T-cell (primary cell): ENCODE data around the gene PLET1. TPM values are rescaled to one million over a fixed set of nuclear protein-coding genes. Genes with fewer than 3 reads are reported as not detected.

Experiments used
- ATAC-seq, 4 experiments: fragments of 200-7000 bp in 3 of 4; fragments of 150-1000 bp in 1 of 4; cut with Tn5 transposase; replicated peaks in 1 of 4; 1 replicate in 3 of 4; 2 replicates in 1 of 4; pipeline ENCODE4 v1.10.0; 2021; ENCODE audit warnings: moderate library complexity in 3 of 4, mild to moderate bottlenecking in 2 of 4, moderate number of reproducible peaks in 1 of 4
- CTCF ChIA-PET, 2 donors: fragments of 300-600 bp; sonication (Branson Sonifier 250); formaldehyde crosslinking; loops; one replicate each; lab custom pipeline; 2022; ENCODE audit warnings: antibody characterized with exemption in 2 of 2; lab: Charles Lee
- POLR2A ChIA-PET, 2 donors: fragments of 300-600 bp; sonication (Branson Sonifier 250); formaldehyde crosslinking; loops; one replicate each; lab custom pipeline; 2022; ENCODE audit warnings: antibody characterized with exemption in 2 of 2; lab: Charles Lee
- DNase-seq, 35 experiments: peaks; one replicate each; pipeline versions ENCODE4 v3.0.0 to v3.0.0-alpha.2; 2013 to 2023
- H3K27ac ChIP-seq: one replicate; pipeline ENCODE4 v1.5.1; 2013; ENCODE audit warnings: low read length
- H3K27me3 ChIP-seq, 2 experiments: replicated peaks in 1 of 2; 1 replicate in 1 of 2; 2 replicates in 1 of 2; pipeline versions ENCODE4 v1.6.1 to v1.7.0; 2013; ENCODE audit warnings: low read length in 1 of 2, mixed read lengths in 1 of 2; ENCODE audit not compliant: control insufficient read depth in 2 of 2, insufficient read depth in 2 of 2; ENCODE audit errors: extremely low read depth in 1 of 2
- H3K36me3 ChIP-seq, 2 donors: 1 replicate in 1 of 2; 2 replicates in 1 of 2; pipeline versions ENCODE4 v1.6.1 to v1.7.0; 2013; ENCODE audit warnings: low read length in 1 of 2; ENCODE audit not compliant: control insufficient read depth in 2 of 2, insufficient read depth in 1 of 2; ENCODE audit errors: extremely low read depth in 1 of 2
- H3K4me1 ChIP-seq, 2 experiments: 1 replicate in 1 of 2; 2 replicates in 1 of 2; pipeline versions ENCODE4 v1.6.1 to v1.7.0; 2013; ENCODE audit warnings: low read length in 2 of 2, mixed read lengths in 1 of 2; ENCODE audit not compliant: insufficient read depth in 2 of 2, control insufficient read depth in 1 of 2; ENCODE audit errors: extremely low read depth in 1 of 2
- H3K4me3 ChIP-seq, 2 donors: 1 replicate in 1 of 2; 2 replicates in 1 of 2; pipeline versions ENCODE4 v1.5.1 to v1.7.0; 2013; ENCODE audit warnings: mild to moderate bottlenecking in 2 of 2, low read length in 1 of 2, moderate library complexity in 1 of 2; ENCODE audit not compliant: control insufficient read depth in 1 of 2; ENCODE audit errors: extremely low read depth in 1 of 2
- H3K9me3 ChIP-seq: 2 replicates; pipeline ENCODE4 v1.7.0; 2013
- H3K27ac Mint-ChIP-seq, 2 donors: one replicate each; pipeline ENCODE4 v1.8.0; 2020 to 2021; ENCODE audit warnings: mild to moderate bottlenecking in 2 of 2, mixed read lengths in 2 of 2
- H3K27me3 Mint-ChIP-seq, 2 donors: one replicate each; pipeline ENCODE4 v1.8.0; 2021 to 2022; ENCODE audit warnings: mixed read lengths in 2 of 2
- H3K36me3 Mint-ChIP-seq: one replicate; pipeline ENCODE4 v1.8.0; 2021; ENCODE audit warnings: mixed read lengths
- H3K4me1 Mint-ChIP-seq, 3 donors: one replicate each; pipeline ENCODE4 v1.8.0; 2020 to 2022; ENCODE audit warnings: mixed read lengths in 3 of 3, mild to moderate bottlenecking in 1 of 3
- H3K4me3 Mint-ChIP-seq, 3 donors: one replicate each; pipeline ENCODE4 v1.8.0; 2020 to 2022; ENCODE audit warnings: mild to moderate bottlenecking in 3 of 3, mixed read lengths in 3 of 3, moderate library complexity in 3 of 3
- H3K9me3 Mint-ChIP-seq, 3 donors: one replicate each; pipeline ENCODE4 v1.8.0; 2020 to 2022; ENCODE audit warnings: mixed read lengths in 3 of 3
- WGBS: methylation state at CpG from one replicate; pipeline ENCODE4 v1.1.5; 2013; ENCODE audit warnings: missing lambda C conversion rate; ENCODE audit not compliant: insufficient coverage; 5-methylcytosine and 5-hydroxymethylcytosine counted together
- total RNA-seq, 35 experiments: library from RNA in 6 of 35; stranded (reverse) in 6 of 35; fragments of 120-200 nt in 1 of 35; gene quantifications; one replicate each; pipeline versions ENCODE4 v1.2.1 to v1.2.4 and lab custom pipeline; 2013 to 2026

Gene PLET1
- total RNA-seq, 5 donors from 2014 or later (not counting 1 experiment from before 2014, with no cell fraction given) = not detected

DNA sequence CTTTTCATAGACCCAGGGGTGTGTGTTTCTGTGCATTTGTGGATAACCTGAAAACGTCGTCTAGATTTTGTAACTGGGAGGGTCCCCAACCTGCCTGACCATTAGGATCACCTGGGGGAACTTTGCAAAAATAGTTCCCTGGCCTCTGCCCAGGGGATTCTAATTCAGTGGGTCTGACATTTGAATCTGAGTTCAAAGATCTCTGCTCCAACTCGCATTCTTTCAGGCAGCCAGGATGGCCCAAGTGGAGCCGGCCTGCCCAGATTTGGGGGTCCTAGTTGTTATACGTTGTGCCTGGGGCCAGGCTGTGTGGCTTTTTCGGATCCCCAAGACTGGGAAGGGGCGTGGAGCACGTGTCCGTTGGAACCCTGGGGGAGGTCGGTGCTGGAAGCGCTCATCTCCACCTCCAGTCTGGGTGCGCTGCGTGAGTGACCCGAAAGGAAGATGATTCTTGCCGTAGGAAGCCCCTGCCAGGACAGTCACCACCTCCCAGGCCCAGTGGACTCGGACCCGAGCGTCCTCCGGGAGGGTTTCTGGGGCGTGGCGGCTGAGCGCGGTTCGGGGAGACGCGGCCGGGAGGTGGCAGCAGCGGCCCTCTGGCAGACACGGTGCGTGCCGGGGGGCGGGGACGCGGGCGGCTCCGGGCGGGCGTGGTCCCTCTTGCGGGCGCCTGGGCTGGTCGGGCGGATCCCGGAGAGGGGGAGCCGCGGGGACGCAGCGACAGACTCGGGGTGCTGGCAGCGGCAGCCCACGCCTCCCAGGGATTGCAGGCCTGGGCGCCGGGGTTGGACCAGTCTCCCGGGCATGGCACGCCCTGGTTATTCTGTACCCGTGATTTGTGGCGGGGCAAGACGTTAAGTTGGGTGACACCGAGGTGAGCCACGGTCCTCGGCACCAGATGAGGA, 29.2 kb upstream of the PLET1 start:
- H3K9me3 Mint-ChIP-seq = no peaks in the 10 kb centered on the region
- peaks cover 19 to 25% (median 20%) of the 10 kb centered on the region in 3 donors for H3K4me1 Mint-ChIP-seq
- DNase-seq = peak; percentile 68 to 90 (median 79)
- WGBS = 7% methylated on average over 60 of the region's 60 CpGs
- Histone ChIP-seq H3K27me3 (peaks cover 0 to 6% of the 10 kb centered on the region in 2 experiments), H3K36me3 (no peaks in the 10 kb centered on the region), H3K9me3 (peaks cover 3% of the 10 kb centered on the region), H3K27ac (peak overlapping the region; percentile 30), H3K4me1 (peaks cover 8 to 12% of the 10 kb centered on the region in 2 experiments), H3K4me3 (peak overlapping the region; percentile 53 to 72)
- peaks cover 16% of the 10 kb centered on the region for H3K36me3 Mint-ChIP-seq
- ChIA-PET POLR2A (no interaction called here), CTCF (interaction anchor here (0.6 to 2.2 kb wide), 5 partner anchors 10 to 266 kb away, joined by 3 to 14 read pairs (median 10); no protein-coding TSS in a partner anchor)
- peak; percentile 98 to 99 (median 99) for ATAC-seq
- peak overlapping the region; percentile 70 to 77 (median 75) for H3K4me3 Mint-ChIP-seq
- H3K27me3 Mint-ChIP-seq = peaks cover 0 to 3% of the 10 kb centered on the region in 2 donors
- H3K27ac Mint-ChIP-seq = peak overlapping the region; percentile 36 to 75

DNA sequence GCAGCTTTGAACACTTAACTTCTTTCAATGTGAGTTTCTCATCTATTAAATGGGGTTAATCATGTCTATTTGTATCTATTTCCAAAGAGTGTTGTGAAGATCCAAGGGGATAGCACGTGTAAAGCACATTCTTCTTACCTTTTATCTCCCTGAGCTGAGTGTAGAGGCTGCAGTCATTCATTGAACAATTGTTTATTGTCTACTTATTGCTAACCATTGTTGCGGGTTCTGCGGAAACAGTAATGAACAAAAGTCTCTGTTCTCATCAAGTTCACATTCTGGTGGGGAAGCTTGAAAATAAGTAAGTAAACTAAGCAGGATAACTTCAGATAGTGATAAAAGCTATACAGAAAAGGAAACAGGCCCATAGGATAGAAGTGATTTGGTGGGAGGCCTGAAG, 27.4 kb upstream of the PLET1 start:
- peaks cover 8 to 12% of the 10 kb centered on the region in 2 experiments for H3K4me1 ChIP-seq
- H3K36me3 ChIP-seq = no peaks in the 10 kb centered on the region
- Mint-ChIP-seq H3K27me3 (peaks cover 0 to 3% of the 10 kb centered on the region in 2 donors), H3K27ac (no peak overlapping the region), H3K4me1 (peaks cover 19 to 25% (median 20%) of the 10 kb centered on the region in 3 donors), H3K9me3 (no peaks in the 10 kb centered on the region), H3K4me3 (peak overlapping the region in 2 of 3 donors; percentile 3 to 34), H3K36me3 (peaks cover 9% of the 10 kb centered on the region)
- H3K27me3 ChIP-seq = peaks cover 0 to 7% of the 10 kb centered on the region in 2 experiments
- H3K27ac ChIP-seq = no peak overlapping the region
- ChIA-PET POLR2A (interaction anchor here in 1 of 2 donors (0.6 kb wide), 1 partner anchor 59 kb away, joined by 3 read pairs; no protein-coding TSS in a partner anchor), CTCF (interaction anchor here (0.5 to 2.7 kb wide), 10 partner anchors 8 to 1002 kb away, joined by 3 to 14 read pairs (median 4); no protein-coding TSS in a partner anchor)
- no peak for ATAC-seq
- DNase-seq = no peak
- peaks cover 3% of the 10 kb centered on the region for H3K9me3 ChIP-seq
- no peak overlapping the region for H3K4me3 ChIP-seq
- 100% methylated on average over 2 of the region's 3 CpGs for WGBS

DNA sequence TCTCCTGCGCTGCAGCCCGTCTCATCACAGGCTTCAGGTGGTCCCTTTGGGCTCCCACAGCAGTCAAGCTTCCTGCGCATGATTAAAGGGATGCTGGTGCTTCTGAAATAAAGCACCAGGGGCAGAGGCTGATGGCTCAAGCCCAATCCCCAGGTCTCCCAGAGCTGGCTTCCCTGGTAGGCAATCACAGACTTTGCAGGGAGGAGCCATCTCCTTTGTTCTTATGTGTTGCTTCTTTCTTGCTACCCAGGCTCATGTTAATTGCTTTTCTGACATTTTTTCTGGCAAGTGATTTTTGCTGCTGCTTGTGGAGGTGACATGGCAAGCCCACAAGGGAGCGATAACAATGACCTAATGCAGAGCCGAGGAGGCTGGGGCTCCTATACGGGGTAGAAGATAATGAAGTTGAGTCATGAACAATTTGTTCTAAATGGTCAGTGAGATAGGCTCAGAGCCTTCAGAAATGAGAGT, 25.2 kb upstream of the PLET1 start:
- no peaks in the 10 kb centered on the region for H3K36me3 ChIP-seq
- Mint-ChIP-seq H3K9me3 (no peaks in the 10 kb centered on the region), H3K27ac (no peak overlapping the region), H3K4me1 (peaks cover 13 to 24% (median 17%) of the 10 kb centered on the region in 3 donors), H3K27me3 (peaks cover 0 to 3% of the 10 kb centered on the region in 2 donors), H3K4me3 (no peak overlapping the region), H3K36me3 (peaks cover 5% of the 10 kb centered on the region)
- ATAC-seq (no peak), DNase-seq (no peak)
- no peaks in the 10 kb centered on the region for H3K9me3 ChIP-seq
- POLR2A ChIA-PET = no interaction called here
- H3K27ac ChIP-seq = no peak overlapping the region
- H3K4me1 ChIP-seq = peaks cover 5 to 20% of the 10 kb centered on the region in 2 experiments
- WGBS = 99% methylated on average over 6 of the region's 6 CpGs
- CTCF ChIA-PET = interaction anchor here in 1 of 2 donors (1.0 kb wide), 1 partner anchor 65 kb away, joined by 4 read pairs; no protein-coding TSS in a partner anchor
- H3K4me3 ChIP-seq = no peak overlapping the region
- H3K27me3 ChIP-seq = peaks cover 0 to 7% of the 10 kb centered on the region in 2 experiments

DNA sequence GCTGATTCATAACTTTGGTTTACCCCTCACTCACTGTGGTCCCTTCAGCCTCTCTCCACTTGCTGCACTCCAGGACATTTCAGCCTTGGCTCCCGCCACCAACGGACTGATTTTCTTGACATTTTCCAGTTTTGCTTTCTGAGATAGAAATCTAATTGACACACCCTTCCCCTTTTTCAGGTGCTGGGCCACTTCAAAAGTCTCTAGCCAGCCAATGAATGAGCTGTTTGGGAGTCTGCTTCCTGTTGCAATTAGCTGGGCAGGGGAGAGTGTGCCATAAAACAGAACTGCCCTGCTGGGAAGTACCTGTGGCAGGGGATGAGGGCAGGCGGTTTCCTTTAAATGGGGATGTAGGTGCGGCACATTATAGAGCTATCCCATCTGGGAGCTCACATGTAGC, 21.1 kb upstream of the PLET1 start:
- peak overlapping the region in 1 of 3 donors; percentile 44 for H3K4me3 Mint-ChIP-seq
- no peak overlapping the region for H3K27ac ChIP-seq

DNA sequence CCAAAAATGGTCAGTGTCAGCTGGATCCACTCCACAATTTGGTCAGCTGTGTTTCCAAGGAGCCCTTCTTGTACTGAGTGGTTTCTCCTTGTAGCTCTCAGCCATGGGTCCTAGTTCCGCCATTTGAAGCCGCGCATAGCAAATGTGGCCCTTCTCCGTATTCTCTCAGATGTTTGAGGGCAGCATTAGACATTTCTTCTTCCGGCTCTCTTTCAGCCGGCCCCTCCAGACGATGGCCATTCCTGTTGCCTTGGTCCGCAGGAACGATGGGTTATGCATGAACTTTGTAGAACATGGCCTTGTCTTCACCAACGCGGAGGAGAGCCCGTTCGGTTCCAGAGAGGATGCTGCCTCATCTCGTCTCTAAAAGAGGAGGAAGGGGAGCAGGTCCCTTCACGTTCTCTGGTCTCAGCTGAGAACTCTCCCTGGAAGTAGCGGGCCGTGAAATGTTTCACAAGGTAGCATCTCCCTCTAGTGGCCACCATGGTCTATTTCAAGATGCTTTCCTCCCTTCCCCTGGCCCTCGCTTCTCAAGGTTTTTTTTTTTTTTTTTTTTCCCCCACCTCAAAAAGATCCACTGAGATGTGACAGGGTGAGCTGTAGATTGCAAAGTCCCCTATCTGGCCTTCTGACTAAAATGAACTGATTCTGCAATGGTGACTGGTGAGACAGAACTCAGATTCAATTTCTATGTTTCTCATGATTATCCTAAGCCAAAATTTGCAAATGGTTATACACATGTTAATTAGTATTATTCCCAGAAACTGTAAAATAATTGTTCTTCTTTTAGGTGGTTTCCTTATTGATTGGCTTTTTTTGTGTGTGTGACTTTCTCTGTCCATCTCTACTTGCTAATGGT, 19.8 kb upstream of the PLET1 start:
- Mint-ChIP-seq H3K27me3 (no peaks in the 10 kb centered on the region), H3K27ac (peak overlapping the region; percentile 73 to 83), H3K36me3 (no peaks in the 10 kb centered on the region), H3K4me1 (peaks cover 15 to 21% (median 16%) of the 10 kb centered on the region in 3 donors), H3K9me3 (no peaks in the 10 kb centered on the region), H3K4me3 (peak overlapping the region; percentile 86 to 89 (median 88))
- H3K36me3 ChIP-seq = no peaks in the 10 kb centered on the region
- H3K4me1 ChIP-seq = peaks cover 3 to 17% of the 10 kb centered on the region in 2 experiments
- peak; percentile 22 to 88 (median 58) for DNase-seq
- ATAC-seq = peak; percentile 87 to 95 (median 90)
- peak overlapping the region; percentile 26 for H3K27ac ChIP-seq
- 3% methylated on average over 14 of the region's 18 CpGs for WGBS
- CTCF ChIA-PET = interaction anchor here (0.6 to 7.5 kb wide), 60 partner anchors 8 to 1983 kb away, joined by 3 to 121 read pairs (median 5); partner anchors contain the start of gene PTS (in 1 of the 2)
- H3K27me3 ChIP-seq = peaks cover 0 to 3% of the 10 kb centered on the region in 2 experiments
- peak overlapping the region; percentile 67 to 75 for H3K4me3 ChIP-seq
- H3K9me3 ChIP-seq = no peaks in the 10 kb centered on the region
- POLR2A ChIA-PET = interaction anchor here (0.5 to 0.7 kb wide), 4 partner anchors 176 to 1018 kb away, joined by 3 to 5 read pairs (median 3); no protein-coding TSS in a partner anchor

More for the DNA sequence above, 21.1 kb upstream of the PLET1 start:
- Histone ChIP-seq H3K27me3 (peaks cover 0 to 7% of the 10 kb centered on the region in 2 experiments), H3K4me3 (no peak overlapping the region), H3K4me1 (peaks cover 3 to 17% of the 10 kb centered on the region in 2 experiments), H3K9me3 (no peaks in the 10 kb centered on the region), H3K36me3 (no peaks in the 10 kb centered on the region)
- Mint-ChIP-seq H3K27ac (peak overlapping the region in 1 of 2 donors; percentile 39), H3K9me3 (no peaks in the 10 kb centered on the region), H3K4me1 (peaks cover 15 to 21% (median 16%) of the 10 kb centered on the region in 3 donors), H3K27me3 (peaks cover 0 to 3% of the 10 kb centered on the region in 2 donors), H3K36me3 (peaks cover 5% of the 10 kb centered on the region)
- ATAC-seq (no peak), DNase-seq (no peak)
- 47% methylated on average over 4 of the region's 4 CpGs for WGBS
- POLR2A ChIA-PET = no interaction called here
- CTCF ChIA-PET = interaction anchor here (1.0 to 7.5 kb wide), 8 partner anchors 50 to 274 kb away, joined by 3 to 121 read pairs (median 6); no protein-coding TSS in a partner anchor
